Mesothelial cell of epicardium (in vitro differentiated cells): ENCODE results near the gene RNU6-9. TPM values are rescaled to one million over a fixed set of nuclear protein-coding genes. Genes with fewer than 3 reads are reported as not detected.
A peak's percentile ranks its signal among the peaks of the same experiment; 100 is the strongest.

ENCODE experiments used
- DNase-seq, 2 experiments: peaks; one replicate each; pipeline ENCODE4 v3.0.0; 2021; ENCODE audit warnings: low spot score in 2 of 2; ENCODE audit not compliant: unreplicated experiment in 2 of 2
- H3K27ac Mint-ChIP-seq: 2 replicates; pipeline ENCODE4 v1.8.0; 2021; ENCODE audit warnings: mixed read lengths
- H3K27me3 Mint-ChIP-seq: 2 replicates; pipeline ENCODE4 v1.8.0; 2021; ENCODE audit warnings: low read depth, mixed read lengths
- H3K36me3 Mint-ChIP-seq: 2 replicates; pipeline ENCODE4 v1.8.0; 2021; ENCODE audit warnings: mixed read lengths
- H3K4me1 Mint-ChIP-seq: 2 replicates; pipeline ENCODE4 v1.8.0; 2021; ENCODE audit warnings: mixed read lengths
- H3K4me3 Mint-ChIP-seq: 2 replicates; pipeline ENCODE4 v1.8.0; 2021; ENCODE audit warnings: mild to moderate bottlenecking, moderate library complexity, mixed read lengths
- H3K9me3 Mint-ChIP-seq: 2 replicates; pipeline ENCODE4 v1.8.0; 2021; ENCODE audit warnings: mixed read lengths
- total RNA-seq: library from RNA; stranded (reverse); gene quantifications from 3 replicates; pipeline ENCODE4 v1.2.1, GENCODE V29; 2021
- TF ChIP-seq, protein P1 (sequence below): fragments of 200-600 bp; sonication (generic); IDR thresholded peaks from one replicate; pipeline ENCODE4 v1.5.0; 2021; ENCODE audit warnings: antibody characterized with exemption; ENCODE audit not compliant: unreplicated experiment

RNU6-9 gene
- total RNA-seq, 1 donor from 2014 or later, result not detected

DNA sequence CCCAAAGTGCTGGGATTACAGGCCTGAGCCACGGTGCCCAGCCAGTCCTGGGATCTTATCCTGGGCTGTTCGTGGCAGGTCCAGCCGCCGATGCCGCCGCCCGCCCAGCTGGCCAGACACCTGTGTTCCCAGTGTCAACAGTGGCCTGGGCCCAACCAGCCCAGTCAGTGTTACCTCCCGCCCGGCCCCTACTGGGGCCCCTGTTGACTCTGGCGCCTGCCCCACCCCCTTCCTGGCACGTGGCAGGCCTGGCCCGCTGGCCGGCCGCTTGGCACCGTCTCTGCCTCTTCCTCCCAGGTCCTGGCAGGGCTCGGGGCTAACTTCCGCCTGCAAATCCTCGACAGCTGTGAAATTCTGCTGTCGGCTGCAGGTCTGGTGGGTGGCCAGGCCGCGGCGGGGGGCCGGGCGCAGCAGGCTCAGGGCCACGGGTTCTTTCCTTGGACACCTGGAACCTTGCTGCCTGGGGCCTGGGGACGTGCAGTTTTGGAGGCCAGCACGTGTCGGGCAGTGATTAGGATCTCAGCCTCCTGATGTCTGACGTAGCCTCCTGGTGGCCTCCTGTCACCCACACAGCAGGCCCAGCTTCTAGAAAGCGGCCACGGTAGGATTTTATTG lies 41.7 kb downstream of the RNU6-9 start:
- TF ChIP-seq, protein P1, sequence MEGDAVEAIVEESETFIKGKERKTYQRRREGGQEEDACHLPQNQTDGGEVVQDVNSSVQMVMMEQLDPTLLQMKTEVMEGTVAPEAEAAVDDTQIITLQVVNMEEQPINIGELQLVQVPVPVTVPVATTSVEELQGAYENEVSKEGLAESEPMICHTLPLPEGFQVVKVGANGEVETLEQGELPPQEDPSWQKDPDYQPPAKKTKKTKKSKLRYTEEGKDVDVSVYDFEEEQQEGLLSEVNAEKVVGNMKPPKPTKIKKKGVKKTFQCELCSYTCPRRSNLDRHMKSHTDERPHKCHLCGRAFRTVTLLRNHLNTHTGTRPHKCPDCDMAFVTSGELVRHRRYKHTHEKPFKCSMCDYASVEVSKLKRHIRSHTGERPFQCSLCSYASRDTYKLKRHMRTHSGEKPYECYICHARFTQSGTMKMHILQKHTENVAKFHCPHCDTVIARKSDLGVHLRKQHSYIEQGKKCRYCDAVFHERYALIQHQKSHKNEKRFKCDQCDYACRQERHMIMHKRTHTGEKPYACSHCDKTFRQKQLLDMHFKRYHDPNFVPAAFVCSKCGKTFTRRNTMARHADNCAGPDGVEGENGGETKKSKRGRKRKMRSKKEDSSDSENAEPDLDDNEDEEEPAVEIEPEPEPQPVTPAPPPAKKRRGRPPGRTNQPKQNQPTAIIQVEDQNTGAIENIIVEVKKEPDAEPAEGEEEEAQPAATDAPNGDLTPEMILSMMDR, result no peak
- peak overlapping the region; percentile 56 for H3K27ac Mint-ChIP-seq
- DNase-seq, result no peak
- no peaks in the 10 kb centered on the region for H3K9me3 Mint-ChIP-seq
- peaks cover 20% of the 10 kb centered on the region for H3K36me3 Mint-ChIP-seq
- no peaks in the 10 kb centered on the region for H3K27me3 Mint-ChIP-seq
- H3K4me1 Mint-ChIP-seq, result peaks cover 29% of the 10 kb centered on the region
- no peak overlapping the region for H3K4me3 Mint-ChIP-seq

DNA sequence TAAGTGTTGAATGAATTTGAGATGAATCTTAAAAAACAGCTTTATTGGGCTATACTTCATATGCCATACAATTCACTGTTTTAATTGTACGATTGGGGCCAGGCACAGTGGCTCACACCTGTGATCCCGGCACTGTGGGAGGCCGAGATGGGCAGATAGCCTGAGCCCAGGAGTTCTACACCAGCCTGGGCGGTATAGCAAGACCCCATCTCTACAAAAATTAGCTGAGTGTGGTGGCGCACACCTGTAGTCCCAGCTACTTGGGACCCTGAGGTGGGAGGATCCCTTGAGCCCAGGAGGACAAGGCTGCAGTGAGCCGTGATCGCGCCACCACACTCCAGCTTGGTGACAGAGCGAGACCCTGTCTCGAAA lies 42.9 kb downstream of the RNU6-9 start:
- Mint-ChIP-seq H3K4me3 (no peak overlapping the region), H3K27me3 (no peaks in the 10 kb centered on the region), H3K4me1 (peaks cover 34% of the 10 kb centered on the region), H3K27ac (no peak overlapping the region), H3K9me3 (no peaks in the 10 kb centered on the region), H3K36me3 (peaks cover 25% of the 10 kb centered on the region)
- TF ChIP-seq, protein P1, result no peak
- DNase-seq, result no peak

DNA sequence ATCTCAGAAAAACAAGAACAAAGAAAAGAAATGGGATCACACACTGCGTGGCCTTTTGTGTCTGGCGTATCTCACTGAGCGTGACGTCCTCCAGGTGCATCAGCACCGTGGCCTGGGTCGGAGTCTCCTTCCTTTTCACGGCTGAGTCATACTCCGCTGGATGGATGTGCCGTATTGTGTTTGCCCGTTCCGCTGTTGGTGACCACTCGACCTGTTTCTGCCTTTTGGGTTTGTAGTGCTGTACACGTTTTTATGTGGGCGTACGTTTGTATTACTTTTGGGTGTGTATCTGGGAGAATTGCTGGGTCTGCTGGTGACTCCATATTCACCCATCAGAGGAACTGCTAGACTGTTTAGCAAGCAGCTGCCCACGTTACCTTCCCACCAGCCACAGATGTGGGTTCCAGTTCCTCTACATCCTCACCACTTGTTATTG lies 44.0 kb downstream of the RNU6-9 start:
- Mint-ChIP-seq H3K4me3 (no peak overlapping the region), H3K4me1 (peaks cover 34% of the 10 kb centered on the region), H3K36me3 (peaks cover 30% of the 10 kb centered on the region), H3K9me3 (no peaks in the 10 kb centered on the region), H3K27ac (peak overlapping the region; percentile 51), H3K27me3 (no peaks in the 10 kb centered on the region)
- no peak for DNase-seq
- TF ChIP-seq, protein P1, result no peak

DNA sequence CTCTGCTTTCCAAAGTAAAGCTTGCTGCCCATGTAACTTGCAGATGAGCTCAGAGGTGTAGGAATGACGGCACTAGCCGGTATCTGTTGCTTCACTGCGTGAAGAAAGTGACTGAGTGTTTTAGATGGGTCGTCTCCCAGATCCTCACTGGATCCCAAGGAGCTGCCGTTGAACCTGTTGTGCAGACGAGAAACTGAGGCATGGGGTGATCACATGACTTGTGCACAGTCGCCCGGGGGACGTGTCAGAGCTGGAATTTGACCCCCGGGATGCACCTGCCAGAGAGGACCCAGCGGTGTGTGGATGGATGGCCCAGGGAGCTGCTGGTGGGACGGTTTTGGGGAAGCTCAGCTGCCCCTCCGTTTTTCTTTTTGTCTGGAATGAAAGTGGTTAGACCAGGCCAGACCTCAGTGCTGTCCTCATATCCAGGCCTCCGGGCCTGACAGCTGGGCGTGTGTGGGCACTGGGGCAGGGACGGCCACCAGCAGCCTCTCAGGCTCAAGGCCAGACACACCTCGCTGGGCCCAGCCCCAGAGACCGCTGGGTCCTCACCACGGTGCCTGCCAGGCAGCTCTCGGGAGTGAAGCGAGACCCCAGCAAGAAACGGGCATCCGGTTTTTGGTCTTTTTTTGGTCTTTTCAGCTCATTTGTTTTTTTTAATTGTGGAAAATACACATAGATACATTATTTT lies 45.1 kb downstream of the RNU6-9 start:
- no peak overlapping the region for H3K4me3 Mint-ChIP-seq
- H3K27ac Mint-ChIP-seq, result peak overlapping the region; percentile 90
- H3K9me3 Mint-ChIP-seq, result no peaks in the 10 kb centered on the region
- H3K4me1 Mint-ChIP-seq, result peaks cover 27% of the 10 kb centered on the region
- no peak for DNase-seq
- H3K27me3 Mint-ChIP-seq, result no peaks in the 10 kb centered on the region
- TF ChIP-seq, protein P1, result no peak
- H3K36me3 Mint-ChIP-seq, result peaks cover 33% of the 10 kb centered on the region

DNA sequence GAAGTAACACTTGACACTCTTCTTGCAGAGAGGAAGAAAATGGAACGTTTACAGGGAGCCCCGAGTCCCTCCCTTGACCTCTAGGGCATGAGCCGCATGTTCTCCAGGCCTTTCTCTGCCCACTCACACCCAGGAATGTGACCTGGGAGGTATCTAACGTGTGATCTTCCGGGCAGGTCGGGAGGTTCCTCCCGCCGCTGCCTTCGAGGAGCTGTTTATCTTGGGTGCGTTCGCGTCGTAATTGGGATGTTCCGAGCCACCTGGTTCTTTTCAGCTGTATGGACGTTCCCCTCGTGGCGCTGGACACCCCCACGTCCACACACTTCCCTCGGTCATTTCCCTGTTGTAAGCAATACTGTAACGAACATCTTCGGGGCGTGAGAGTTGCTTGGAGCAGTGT lies 46.2 kb downstream of the RNU6-9 start:
- Mint-ChIP-seq H3K9me3 (no peaks in the 10 kb centered on the region), H3K27ac (peak overlapping the region; percentile 86), H3K4me1 (peaks cover 26% of the 10 kb centered on the region), H3K36me3 (peaks cover 33% of the 10 kb centered on the region), H3K4me3 (no peak overlapping the region), H3K27me3 (no peaks in the 10 kb centered on the region)
- no peak for DNase-seq
- TF ChIP-seq, protein P1, result no peak
